GM18909 (cell line): ENCODE results near the gene KCNJ14.

Experiments used
- ATAC-seq: cut with Tn5 transposase; IDR thresholded peaks from one replicate; pipeline ENCODE4 v1.9.1; 2021; ENCODE audit warnings: mild to moderate bottlenecking; ENCODE audit not compliant: unreplicated experiment, poor library complexity

KCNJ14 gene

GRCh38 chr19:48455171-48455907, at the start of gene KCNJ14:
Gene KCNJ14 (plus strand): TSS chr19:48455574. CDS start chr19:48461725, 6,151 bp downstream.
- no peak for ATAC-seq

GRCh38 chr19:48405850-48406249, 49.5 kb upstream of the KCNJ14 start:
- no peak for ATAC-seq

- no peak for ATAC-seq
Measured at GRCh38 chr19:48413879-48414587, 41.3 kb upstream of the KCNJ14 start.

GRCh38 chr19:48415395-48415794, 40.0 kb upstream of the KCNJ14 start:
- ATAC-seq = no peak

GRCh38 chr19:48415806-48416221, 39.6 kb upstream of the KCNJ14 start:
- no peak for ATAC-seq

- ATAC-seq = no peak
Measured at GRCh38 chr19:48417421-48417820, 38.0 kb upstream of the KCNJ14 start.

- no peak for ATAC-seq
Measured at GRCh38 chr19:48418317-48419064, 36.9 kb upstream of the KCNJ14 start.

- peak; percentile 76 for ATAC-seq
Measured at GRCh38 chr19:48419158-48419920, 36.0 kb upstream of the KCNJ14 start.

- no peak for ATAC-seq
Measured at GRCh38 chr19:48421548-48421947, 33.8 kb upstream of the KCNJ14 start.

- no peak for ATAC-seq
Measured at GRCh38 chr19:48424694-48425219, 30.6 kb upstream of the KCNJ14 start.

- no peak for ATAC-seq
Measured at GRCh38 chr19:48428670-48429069, 26.7 kb upstream of the KCNJ14 start.

- ATAC-seq = no peak
Measured at GRCh38 chr19:48433337-48433736, 22.0 kb upstream of the KCNJ14 start.

GRCh38 chr19:48436586-48436985, 18.8 kb upstream of the KCNJ14 start:
- ATAC-seq = no peak

- ATAC-seq = no peak
Measured at GRCh38 chr19:48441360-48442050, 13.9 kb upstream of the KCNJ14 start.

GRCh38 chr19:48442116-48443035, 13.0 kb upstream of the KCNJ14 start:
- no peak for ATAC-seq

GRCh38 chr19:48443256-48443655, 12.1 kb upstream of the KCNJ14 start:
- no peak for ATAC-seq

GRCh38 chr19:48443731-48444128, 11.6 kb upstream of the KCNJ14 start:
- ATAC-seq = no peak

GRCh38 chr19:48444129-48444935, 11.0 kb upstream of the KCNJ14 start:
- no peak for ATAC-seq
